ENCODE data around the gene TRIO.

The TRIO gene

DNA sequence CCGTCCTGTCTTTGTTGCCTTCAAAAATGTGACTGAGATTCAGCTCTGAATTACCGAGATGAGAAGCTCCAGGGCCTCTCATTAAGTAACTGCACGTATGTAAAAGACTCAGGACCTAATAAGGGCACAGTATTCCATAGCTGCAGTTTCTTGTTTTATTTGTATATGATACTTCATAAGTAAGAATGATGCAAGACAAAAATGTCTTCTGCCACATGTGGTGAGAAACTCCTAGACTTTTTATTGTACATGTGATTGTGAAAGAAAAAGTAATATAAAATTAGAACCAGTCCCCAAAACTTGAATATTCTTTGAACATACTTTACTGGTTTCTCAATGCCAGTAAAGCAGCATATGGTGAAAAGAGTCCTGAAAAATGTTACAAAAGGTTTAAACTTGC is 328.4 kb downstream of the TRIO start:
- ATAC-seq = no peak

DNA sequence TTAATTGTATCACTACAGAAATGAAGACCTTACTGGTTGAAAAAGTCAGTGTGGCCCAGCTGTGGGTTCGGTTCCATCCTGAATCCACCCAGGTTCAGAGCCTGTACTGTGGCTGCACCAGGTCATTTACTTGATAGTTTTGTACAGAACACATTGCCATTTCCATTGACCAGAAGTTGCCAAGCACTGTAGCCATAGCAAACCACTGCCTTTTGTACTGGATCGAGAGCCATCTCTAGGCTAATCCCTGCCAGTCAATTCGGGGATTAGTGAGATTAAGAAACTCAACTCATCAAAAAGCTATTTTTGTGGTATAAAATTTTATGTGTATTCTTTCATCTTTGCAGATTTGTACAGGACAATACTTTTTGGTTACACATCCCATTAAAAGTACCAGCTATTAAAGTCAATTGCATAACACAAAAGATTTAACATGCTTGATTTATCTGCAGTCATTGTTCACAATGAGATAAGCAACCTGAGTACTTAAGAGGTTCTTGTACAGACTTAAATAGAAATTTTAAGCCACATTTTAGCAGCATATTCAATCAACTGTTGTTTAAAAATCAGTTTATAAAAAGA is 329.9 kb downstream of the TRIO start:
- ATAC-seq = no peak

DNA sequence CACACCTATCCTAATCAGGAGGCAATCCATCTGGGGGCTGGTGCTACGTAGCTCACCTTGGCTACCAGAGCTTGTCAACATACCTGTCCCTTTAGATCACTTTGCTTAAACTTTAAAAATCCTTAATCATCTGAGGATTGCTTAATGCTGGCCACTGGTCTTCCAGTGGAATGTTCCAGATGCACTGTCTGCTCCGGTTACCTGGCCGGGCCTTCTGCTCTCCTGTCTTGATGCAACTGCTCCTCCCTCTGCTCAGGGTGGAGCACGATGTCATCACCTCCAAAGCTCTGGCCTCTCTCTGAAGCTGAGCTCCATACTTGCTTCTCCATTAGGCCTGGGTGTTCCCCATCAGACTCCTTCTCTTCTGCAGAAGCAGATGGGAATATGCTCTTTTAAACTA is 331.9 kb downstream of the TRIO start:
- no peak for ATAC-seq

DNA sequence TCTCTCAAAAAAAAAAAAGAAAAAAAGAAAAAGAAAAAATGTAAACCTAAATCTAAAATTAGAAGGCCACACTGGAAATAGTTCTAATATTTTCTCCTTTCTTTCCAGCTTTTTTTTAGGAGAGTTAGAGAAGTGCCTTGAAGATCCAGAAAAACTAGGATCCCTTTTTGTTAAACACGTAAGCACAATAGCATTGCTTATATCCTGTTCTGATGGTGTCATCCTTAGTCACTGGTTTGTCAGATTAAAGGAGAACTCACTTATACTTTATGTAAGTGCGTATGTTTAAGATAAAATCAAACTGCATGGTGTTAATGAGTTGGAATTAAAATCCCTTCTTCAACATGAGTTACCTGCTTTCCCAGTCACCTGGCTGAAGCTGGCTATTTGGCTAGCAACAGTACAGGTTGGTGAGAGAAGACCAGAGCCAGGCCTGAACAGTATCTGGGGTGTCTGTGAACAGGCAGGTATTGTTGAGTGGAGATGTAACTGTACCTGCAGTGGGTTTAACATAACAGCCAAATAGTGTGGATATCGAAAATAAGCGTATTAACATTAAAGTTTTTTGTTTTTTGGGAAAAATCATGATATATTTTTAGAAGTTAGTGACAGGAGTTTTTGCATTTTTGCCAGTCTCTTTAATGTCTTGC is 333.8 kb downstream of the TRIO start:
- no peak for ATAC-seq

DNA sequence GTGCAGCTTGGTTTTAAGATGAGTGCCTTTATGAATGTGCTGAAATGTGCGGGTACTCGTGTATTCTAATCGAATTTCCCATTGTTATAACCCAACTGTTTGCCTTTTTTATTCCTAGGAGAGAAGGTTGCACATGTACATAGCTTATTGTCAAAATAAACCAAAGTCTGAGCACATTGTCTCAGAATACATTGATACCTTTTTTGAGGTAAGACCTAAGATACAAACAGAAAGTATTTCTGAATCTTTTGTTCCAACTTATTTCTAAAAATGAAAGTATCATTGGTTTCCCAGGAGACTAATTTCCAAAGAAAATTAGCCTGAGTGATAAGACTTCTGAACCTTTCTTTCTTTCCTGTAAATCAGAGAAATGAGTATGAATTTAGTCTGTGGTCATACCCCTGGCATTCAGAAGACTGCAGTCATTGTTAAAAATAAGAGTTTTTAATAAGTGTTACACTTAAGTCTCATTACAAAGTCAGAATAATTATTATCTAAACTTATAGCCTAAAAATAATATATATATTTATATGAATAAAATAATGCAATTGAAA is 336.1 kb downstream of the TRIO start:
- no peak for ATAC-seq

DNA sequence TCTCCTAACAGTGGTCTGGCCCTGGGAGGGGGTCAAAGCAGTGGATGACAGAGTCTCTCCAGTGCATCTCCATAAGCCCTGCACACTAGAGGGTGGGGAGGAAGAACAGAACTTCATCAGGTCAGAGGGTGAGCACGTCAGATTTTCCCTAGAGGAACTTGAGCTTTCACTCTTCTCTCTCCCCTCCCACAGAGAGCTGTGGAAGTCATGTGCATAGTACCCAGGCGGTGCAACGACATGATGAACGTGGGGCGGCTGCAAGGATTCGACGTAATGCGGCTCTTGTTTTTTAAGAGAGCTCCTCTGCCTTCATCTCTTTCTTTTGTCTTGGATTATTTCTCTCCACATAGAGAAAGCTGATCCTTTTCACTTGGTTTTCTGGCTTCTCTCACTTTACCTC is 338.2 kb downstream of the TRIO start:
- no peak for ATAC-seq

DNA sequence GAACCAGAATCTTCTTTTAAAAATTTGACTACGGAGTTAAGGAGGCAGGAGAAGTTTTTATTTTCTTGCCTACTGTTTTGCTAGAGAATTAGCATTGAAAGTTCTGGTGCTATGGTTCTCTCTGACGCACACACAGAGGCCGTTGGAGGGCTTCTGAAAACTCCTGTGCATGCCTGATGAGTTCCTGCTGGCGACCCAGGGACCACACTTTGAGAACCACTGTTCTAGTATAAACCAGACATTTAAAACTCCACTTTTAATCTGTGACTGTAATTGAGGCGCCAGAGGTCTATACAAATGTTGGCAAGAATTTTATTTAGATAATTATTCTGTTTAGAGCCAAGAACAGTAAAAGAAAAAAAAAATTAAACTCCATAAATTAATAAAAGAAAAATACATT is 338.9 kb downstream of the TRIO start:
- no peak for ATAC-seq

DNA sequence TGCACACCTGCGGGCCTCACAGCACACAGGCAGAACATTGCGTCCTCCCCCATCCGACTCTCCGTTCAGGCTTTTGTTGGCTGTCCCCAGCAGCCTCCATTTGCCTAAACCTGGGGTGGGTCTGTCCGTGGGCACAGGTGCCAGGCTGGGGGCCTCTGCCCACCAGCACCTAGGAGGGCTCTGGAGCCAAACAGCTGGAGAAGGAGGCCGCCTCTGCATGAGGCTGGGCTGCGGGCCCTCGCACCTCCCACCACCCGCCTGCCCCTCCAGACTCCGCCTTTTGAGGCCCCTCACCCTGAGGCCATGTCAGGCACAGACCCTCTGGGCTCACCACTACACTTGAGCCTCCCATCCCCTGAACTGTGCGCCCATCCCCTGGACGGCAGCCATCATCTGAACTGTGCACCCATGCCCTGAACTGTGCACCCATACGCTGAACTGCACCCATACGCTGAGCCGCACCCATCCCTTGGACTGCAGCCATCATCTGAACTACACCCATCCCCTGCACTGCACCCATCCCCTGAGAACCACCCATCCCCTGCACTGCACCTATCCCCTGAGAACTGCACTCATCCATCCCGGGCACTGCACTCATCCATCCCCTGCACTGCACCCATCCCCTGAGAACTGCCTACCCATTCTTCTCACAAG is 340.5 kb downstream of the TRIO start:
- ATAC-seq = no peak

DNA sequence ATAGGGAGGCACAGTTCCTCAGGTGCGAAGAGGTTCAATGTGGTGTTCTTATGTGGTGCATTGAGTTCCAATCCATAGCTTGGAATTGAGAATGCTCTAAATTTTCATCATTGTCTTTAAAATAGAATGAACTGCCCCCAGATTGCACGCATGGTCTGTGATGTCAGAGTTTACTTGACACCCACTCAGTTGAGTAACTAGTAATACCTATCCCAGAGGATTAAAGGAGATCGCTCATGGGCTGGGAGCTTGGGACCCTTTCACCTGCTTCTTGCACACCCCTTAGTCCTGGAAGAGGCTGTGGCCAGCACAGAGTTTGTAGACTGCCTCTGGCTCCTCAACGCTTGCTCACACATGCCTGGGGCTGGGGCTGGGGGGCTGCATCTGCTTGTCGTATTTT is 343.3 kb downstream of the TRIO start:
- no peak for ATAC-seq

DNA sequence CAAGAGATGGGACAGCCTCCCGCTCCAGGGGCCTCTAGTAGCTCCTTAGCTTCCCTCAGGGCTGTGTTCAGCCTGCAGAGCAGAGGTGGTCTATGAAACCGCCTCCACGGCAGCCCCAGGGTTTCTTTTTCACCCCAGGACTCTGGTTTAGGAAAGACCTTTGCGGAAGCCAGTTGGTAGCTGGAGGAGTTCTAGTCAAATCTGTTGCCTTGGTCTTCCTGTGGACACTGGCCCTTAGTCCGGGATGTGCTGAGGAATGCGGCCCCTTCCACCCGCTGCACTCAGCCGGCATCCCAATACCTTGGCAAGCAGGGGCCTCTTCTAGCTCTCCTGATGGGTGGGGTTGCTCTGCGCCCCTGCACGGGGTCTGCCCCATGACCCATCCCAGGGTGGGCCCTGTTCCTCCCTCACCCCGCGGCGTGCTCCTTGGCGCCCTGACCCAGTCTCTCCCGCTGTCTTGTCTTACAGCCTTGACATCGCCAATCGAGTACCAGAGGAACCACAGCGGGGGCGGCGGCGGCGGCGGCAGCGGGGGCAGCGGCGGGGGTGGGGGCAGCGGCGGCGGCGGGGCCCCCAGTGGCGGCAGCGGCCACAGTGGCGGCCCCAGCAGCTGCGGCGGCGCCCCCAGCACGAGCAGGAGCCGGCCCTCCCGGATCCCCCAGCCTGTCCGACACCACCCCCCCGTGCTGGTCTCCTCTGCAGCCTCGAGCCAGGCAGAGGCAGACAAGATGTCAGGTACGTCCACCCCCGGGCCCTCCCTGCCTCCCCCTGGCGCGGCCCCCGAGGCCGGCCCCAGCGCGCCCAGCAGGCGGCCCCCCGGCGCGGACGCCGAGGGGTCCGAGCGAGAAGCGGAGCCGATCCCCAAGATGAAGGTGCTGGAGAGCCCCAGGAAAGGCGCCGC is 344.1 kb downstream of the TRIO start:
- no peak for ATAC-seq

DNA sequence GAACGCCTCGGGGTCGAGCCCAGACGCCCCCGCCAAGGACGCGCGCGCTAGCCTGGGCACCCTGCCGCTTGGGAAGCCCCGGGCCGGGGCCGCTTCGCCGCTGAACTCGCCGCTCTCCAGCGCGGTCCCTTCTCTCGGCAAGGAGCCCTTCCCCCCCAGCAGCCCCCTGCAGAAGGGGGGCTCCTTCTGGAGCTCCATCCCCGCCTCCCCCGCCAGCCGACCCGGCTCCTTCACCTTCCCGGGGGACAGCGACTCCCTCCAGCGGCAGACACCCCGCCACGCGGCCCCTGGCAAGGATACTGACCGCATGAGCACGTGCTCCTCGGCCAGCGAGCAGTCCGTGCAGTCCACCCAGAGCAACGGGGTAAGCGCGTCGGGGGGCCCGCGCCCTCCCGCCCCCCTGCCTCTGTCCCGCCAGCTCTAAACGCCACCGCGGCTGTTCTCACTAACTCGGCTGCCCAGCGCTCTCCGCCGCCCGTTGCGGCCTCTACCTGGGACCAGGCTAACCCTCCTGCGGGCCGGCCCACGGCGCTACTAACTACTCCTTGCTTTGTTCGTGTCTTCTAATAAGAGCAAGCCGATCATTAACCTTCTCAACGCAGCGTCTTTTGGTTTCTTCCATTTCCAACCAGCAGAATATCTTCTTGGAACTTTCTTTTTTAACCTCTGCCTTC is 344.9 kb downstream of the TRIO start:
- ATAC-seq = no peak

DNA sequence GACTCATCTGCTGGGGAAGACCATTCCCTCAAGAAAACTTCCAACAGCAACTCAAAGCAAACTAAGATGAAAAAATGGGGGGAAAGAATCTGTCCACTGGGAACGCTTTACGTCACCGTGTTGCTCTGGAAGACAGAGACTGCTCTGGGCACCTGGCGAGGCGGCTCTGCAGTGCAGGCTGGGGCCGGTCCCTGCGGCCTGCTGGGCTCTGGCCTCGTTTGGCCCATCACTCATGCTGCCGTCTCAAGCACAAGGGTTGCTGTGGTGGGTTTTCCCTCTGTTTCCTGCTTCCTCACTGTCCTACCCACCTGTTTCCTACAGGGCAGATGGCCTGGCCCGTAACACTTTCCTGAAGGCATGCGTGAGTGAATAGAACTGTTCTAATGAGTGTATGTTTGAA is 345.6 kb downstream of the TRIO start:
- ATAC-seq = no peak

DNA sequence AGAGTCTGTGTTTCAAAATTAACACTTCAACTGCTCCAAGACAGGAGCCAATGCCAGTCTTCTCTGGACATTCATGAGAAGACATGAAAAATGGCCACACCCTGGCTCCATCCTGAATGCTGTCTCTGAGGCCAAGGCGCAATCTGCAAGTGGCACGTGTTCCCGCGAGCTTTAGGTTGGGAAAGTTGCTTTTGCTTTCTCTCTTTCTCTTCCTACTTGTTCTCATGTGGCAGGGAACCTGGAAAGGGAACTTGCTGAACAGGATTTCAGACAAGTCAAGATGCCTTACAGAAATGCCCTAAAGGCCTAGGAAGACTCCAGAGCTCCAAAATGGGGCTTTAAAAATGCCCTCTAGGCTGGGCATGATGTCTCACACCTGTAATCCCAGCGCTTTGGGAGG is 346.5 kb downstream of the TRIO start:
- no peak for ATAC-seq

DNA sequence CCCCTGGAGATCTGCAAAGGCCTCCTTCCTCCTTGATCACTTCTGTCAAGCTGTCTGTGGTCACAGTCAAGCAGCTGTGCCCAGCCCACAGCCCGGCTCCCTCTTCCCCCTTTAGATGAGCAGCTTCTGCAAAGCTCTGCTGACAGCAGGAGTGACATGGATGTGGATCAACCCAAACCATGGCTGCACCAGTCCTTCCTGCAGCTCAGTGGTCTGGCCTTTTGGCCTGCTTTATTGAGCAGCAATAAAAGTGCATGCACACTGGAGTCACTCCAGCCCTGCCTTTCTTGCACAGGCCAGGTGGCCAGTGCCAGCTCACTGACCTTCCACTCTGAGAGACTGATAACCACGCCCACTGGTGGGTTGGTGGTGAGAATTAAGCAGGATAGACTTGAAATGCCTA is 347.2 kb downstream of the TRIO start:
- no peak for ATAC-seq

DNA sequence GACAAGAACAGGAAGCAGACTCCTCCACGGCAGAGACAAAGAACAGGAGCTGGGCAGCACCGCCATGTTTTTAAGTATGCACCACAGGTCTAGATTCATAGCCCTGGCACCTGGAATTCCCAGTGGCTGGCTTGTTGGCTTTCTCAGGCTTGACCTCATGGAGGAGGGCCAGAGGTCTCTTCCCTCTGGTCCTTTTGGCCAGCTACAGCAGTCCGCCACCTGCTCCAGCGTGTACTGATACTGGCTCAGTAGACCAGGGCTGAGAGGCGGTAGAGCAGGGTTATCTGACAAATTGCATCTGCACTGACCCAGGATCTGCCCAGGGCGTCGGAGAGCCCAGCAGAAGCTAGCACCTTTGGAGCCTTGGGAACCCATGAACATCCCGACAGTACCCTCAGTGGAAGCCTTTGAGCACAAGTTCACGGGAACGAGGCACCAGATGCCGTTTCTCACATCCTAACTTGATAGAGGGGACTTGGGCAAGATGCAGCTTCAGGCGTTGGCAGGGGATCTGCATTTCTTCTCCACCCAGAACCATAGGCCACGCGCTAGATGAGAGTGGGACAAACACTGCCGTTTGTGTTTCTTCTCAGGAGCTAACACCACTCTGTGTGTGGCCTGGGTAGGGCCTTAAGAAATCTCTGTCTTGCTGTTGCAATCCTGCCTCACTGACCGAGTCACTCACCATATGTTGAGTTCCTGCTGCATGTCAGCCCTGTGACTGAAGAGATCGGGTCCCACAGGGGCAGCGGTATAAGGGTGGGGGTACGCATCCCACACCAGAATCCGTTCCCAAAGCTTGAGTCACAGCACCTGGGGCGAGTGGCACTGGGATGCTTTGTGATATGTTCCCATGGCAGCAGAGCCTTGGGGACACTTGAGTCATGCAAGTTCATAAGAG is 348.1 kb downstream of the TRIO start:
- no peak for ATAC-seq

DNA sequence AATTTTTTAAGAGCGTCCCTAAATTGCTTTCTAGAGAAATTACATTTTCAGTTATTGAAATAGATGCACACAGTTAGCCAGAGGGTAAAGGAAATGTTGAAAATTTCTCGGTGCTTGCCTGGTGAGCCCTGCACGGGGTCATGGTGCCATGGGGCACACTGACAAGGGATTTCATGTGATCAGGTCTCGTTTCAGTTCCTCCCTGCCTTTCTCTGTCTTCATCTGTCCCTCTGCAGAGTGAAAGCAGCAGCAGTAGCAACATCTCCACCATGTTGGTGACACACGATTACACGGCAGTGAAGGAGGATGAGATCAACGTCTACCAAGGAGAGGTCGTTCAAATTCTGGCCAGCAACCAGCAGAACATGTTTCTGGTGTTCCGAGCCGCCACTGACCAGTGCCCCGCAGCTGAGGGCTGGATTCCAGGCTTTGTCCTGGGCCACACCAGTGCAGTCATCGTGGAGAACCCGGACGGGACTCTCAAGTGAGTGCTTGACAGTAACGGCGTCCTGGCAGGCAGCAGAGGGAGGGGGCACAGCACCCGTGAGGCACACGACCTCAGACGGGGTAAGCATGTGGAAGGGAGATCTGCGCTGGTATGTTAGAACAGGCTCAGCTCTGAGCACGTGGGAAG is 349.3 kb downstream of the TRIO start:
- no peak for ATAC-seq

DNA sequence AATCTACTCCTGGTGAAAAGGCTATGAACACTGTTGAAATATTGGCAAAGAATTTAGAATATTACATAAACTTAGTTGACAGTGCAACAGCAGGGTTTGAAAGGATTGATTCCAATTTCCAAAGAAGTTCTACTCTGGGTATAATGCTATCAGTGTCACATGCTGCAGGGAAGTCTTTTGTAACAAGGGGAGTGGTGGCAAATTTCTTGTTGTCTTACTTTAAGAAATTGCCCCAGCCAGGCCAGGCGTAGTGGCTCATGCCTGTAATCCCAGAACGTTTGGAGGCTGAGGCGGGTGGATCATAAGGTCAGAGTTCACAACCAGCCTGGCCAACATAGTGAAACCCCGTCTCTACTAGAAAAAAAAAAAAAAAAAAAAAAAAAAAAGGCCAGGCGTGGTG is 352.2 kb downstream of the TRIO start:
- no peak for ATAC-seq

DNA sequence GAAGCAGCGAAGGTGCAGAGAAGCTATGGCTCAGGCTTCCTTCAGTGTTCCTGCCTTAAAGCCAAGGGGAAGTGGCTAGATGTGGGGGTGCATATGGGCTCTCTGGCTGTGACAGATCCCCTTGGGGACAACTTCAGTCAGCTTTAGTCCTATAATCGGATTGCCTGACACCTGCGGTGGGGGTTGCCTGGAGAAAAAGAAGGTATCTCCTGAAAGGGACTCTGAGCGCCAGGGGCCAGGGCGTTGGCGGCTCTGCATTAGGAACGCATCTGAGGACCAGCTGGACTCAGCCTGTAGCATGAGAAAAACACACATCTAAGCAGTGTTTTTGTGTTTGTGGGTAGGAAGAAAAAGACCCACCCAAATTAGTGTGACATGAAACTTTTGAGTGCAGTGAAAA is 354.2 kb downstream of the TRIO start:
- no peak for ATAC-seq

DNA sequence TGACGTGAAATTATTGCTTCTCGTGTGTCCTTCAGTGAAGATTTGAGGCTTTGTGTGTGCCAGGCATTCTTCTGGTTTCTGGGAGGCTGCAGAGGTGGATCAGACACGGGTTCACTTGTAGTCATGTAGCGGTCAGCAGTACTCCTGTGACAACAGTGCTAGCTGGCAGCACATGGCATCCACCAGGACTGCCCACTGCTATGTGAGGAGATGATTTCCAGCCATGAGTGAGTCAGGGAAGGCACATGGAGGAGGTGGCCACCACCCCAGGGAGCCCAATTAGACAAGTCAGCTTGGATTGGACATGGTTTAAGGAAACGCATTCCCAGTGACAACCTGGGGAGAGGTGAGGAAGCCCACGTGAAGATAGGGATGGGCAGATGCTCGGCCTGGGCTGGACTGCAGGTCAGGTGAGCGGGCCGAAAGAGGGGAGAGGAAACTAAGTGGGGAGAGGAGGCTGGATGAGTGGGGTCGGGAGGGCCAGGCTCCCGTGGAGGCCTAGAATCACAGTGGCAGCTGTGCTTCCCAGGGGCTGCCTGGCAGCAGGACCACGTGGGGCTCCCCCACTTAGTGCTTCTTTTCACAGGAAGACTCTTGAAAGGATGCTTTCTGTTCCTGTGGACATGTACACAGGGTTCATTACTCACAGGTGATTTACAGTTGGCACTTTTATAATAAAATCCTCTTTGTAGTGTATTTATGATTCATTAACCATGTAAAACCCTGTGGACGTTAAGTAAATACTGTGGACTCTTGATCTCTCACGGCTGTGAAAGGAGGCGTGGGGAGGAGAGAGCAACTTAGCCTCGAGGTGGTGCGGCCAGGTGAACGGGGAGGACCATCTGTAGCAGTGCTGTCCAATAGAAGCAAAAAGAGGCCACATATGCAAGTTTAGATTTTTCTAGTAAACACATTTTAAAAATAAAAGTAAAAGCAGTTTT is 358.5 kb downstream of the TRIO start:
- no peak for ATAC-seq

DNA sequence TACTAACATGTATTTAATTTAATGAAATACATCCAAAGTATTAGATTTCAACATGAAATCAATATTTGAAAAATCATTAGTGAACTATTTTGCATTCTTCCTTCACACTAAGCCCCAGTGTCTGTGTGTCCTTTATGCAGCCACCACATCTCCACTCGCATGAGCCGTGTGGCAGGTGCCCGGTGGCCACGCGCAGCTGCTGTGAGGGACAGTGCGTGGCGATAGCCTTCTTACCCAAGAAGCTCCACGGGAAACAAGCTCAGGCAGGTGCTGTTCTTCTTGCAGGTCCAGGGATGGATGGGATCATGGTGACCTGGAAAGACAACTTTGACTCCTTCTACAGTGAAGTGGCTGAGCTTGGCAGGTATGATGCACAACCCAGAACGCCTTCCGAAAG is 359.1 kb downstream of the TRIO start:
- ATAC-seq = no peak

Measured in activated CD4-positive, CD25-positive, alpha-beta regulatory T cell treated with anti-CD3 and anti-CD28 coated beads, Interleukin-2, amount 50 U/mL, for 24 hours (primary cell).